Medulla oblongata (tissue), 1 donor: Measurements from ENCODE around the gene PLD4.

Experiments used
- DNase-seq: peaks from one replicate; pipeline ENCODE4 v3.0.0-alpha.2; 2015; ENCODE audit errors: extremely low spot score

Gene PLD4

DNA sequence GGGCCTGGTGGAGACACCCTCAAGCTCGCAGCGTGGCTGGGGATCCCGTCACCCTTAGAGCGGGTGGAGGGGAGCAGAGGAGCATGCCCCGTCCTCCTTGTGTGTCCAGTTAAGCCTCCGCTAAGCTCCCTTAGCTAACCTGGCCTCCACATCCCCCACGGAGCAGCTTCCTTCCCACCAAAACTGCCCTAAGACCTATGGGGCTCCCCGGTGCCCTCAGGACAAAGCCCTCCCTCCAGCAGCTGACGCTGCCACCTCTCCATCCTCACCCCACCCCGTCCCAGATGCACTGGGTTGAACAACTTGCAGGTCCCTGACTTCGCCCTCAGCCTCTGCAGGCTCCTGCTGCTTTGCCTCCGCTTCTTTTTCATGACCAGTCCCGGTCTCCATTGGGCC is 49.5 kb downstream of the PLD4 start:
- DNase-seq, result no peak

DNA sequence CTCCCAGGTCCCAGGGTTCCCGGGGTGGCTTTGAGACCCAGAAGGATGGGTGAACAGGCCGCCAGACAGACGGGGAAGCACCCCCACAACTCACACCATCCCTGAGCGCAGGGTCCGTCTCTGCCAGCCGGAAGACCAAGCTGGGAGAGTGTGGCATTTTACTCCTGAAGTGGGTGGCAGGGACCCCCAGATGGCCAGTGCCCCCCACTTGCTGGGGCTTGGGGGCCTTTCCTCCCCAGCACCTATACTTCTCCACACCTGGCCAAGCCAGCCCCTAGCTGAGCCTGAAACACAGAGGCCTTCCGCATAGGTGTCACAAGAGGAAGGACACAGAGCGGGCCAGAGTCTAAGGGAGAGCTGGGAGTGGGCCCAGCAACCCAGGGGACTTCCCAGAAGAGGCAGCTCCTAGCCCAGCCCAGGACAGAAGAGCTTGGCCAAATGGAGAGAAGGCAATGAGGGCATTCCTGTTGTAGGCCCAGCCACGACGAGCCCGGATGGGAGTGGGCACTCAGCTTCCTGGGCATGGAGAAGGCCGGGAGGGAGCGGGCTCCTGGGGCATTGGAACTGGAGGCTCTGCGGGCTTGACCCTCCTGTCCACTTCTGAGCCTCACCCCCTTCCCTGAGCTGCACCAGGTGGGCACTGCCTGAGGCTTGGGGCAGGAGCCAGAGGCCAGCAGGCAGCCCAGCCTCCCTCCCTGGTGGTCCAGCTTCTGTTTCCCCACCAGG is 50.1 kb downstream of the PLD4 start:
- no peak for DNase-seq

DNA sequence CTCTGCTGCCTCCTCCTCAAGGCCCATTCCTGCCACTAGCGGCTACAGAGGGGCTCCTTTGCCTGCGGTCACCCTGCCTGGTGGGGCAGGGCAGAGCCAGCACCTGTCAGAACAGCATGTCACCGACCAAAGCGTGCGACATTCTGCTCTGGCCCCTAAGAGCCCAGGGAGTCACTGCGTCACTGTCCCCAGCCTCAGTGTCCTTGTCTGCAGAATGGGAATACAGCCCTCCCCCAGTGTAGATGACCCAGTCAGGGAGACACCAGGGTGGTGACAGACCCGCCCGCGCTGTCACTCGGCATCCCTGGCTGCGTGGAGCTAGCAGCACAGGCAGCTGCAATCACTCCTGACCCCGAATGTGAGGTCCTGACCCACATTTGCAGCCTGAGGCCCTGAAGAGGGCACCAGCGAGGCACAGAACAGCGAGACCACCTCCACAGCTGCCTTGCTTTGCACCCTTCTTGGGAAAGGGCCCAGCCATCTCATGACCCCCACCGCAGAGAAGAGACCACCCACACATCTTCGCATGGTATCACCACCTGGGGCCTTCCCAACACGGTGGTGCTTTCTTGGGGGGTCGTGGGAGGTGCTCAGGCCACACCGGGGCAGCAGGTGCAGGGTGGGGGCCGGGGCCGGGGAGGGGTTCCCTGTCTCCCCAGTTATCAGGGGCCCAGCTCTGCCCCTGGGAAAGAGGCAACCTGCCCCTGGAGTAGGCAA is 51.0 kb downstream of the PLD4 start:
- DNase-seq, result no peak

DNA sequence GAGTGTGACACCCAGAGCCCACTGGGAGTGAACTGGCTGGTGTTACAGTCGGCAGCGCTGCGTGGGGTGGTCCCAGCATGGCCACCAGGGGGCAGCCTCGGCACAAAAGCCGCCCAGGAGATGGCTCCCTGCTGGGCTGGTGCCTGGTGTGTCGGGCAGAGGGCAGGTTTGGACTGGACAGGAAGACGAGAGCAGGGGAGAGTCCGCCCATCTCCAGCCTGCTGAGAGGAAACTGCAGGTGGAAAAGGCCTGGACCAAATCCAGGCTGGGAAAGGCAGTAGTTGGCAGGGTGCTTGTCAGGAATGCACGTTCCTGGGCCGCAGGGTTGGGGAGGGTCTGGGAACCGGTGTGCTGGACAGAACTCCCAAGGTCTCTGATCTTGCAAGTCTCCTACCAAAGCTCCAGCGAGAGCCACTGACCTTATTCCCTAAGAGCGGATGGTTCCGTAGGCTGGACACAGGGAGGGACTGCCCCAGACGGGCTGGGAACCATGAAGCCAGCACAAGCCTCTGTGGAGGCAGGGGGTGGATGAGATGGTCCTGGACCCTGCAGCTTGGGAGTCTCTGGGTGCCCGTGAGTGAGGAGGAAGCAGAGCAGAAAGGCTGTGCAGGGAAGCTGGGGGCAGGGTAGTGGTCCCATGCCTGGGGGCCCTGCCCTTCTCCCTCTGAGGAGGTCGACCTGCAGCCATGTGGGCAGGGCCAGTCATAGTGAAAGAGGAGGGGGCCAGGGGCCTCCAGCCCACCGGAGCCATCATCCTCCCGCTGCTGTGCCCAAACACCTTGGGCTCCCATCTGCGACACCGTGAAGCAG is 51.7 kb downstream of the PLD4 start:
- peak; percentile 69 for DNase-seq

DNA sequence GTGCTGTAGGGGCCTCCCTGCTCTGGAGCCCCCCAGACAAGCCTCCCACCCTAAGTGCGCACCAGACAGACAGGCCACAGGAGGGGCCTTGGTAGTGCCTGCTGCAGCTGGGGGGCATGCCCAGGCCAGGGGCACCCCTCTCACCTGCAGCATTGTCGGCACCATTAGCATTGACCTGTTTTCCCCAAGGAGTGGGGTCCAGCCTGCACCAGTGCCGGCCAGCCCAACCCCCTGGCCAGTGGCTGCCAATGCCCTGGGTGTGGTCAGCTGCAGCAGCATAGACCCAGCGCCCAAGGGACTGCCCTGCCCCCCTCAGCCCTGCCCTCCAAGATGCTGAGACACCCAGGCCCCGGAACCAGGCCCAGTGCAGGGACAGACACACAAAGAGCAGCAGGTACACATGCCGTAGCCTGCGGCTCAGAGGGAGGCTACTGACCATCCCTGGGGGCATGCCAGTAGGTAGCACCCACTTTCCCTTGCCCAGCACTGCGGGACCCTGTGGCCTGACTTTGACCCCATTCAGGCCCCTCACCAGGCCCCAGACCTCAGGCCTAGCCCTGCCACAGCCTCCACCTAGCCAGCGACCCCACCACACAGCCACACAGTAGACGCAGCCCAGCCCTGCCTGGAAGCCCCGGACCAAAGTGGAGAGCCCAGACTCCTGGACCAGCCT is 52.5 kb downstream of the PLD4 start:
- no peak for DNase-seq

DNA sequence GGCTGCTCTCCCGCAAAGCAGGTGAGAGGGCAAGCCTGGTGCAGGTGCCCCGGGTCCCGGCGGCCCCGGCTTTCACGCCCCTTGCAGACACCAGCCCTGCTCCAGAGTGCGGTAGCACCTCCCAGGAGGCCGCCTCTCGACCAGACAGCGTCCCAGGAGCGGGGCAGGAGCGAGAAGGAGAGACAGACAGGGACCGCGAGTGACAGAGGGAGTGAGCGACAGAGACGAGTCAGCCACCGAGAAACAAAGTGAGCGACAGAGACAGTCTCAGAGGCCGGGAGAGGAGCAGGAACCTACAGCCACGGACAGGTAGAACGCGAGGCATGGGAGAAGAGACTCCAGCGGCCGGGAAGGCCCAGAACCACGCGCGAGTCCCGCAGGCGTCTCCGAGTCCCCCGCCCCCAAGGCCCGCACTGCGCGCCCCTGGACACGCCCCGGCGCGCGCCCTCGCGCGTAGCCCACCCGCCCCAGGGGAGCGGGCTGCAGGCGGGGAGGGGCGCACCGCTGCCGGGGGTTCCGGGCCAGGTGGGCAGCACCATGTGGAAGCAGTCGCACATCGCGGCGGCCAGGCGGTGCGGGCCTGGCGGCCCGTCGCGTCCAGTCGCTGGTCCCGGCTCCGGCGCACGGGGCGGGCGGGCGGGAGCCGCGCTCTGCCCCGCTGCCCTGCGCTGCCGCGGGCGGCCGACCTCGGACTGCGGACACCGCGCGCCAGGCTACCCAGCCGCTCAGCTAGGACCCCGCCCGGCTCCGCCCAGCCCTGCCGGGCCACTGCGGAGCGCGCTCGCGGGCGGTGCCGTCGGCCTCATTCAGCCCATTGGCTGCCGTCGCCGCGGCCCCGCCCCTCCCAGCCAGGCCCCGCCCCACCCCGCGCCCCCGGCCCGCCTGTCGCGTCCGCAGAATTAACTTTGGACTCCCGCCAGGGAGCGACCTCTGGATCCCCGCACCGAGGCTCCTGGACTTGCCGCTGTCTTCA is 53.3 kb downstream of the PLD4 start, which contains the start of gene AHNAK2:
Gene AHNAK2, minus strand, starts transcription at position 694 of the 973 bp plus-strand sequence. Its CDS starts 137 bp downstream, at position 557.
- DNase-seq, result peak; percentile 37

DNA sequence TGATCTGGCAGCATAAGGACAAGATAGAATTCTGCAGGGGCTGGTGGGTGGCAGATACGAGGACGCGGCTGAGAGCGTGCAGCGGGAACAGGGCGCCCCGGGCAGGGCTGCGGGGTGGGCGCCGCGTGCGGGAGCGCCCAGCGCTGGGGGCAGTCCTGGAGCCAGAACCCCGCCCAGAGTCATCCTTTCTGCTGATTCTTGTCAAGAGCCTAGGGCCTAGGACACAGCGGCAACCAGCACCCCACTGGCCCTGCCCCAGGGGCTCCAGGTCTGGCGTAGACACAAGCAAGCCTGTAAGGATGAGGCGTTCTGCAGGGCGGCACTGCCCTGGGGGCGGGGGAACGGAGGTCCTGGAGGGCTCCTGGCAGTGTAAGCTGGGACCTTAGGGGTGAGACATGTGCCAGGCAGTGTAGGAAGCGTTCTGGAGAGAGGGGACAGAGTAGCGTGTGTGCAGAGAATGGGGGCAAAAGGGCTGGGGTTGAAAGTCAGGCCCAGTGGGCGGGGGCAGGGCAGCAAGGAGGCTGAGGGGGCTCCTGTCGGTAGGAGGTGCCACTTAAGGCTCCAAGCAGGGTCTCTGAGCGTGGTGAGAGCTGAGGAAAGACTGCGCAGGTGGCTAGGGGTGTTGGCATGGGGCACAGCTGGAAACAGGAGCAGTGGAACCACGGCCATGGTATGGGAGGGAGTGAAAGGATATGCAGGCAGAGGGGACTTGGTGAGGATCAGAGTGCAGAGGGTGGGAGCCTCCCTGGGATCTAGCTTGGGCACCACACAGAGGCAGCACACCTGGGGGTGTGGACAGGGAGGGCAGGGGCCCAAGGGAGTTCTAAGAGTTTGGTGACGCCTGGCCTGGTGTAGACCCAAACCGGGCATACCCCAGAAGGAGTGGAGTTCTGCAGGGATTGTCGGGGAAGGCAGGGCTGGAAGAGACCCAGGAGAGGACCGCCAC is 54.3 kb downstream of the PLD4 start:
- DNase-seq, result no peak

DNA sequence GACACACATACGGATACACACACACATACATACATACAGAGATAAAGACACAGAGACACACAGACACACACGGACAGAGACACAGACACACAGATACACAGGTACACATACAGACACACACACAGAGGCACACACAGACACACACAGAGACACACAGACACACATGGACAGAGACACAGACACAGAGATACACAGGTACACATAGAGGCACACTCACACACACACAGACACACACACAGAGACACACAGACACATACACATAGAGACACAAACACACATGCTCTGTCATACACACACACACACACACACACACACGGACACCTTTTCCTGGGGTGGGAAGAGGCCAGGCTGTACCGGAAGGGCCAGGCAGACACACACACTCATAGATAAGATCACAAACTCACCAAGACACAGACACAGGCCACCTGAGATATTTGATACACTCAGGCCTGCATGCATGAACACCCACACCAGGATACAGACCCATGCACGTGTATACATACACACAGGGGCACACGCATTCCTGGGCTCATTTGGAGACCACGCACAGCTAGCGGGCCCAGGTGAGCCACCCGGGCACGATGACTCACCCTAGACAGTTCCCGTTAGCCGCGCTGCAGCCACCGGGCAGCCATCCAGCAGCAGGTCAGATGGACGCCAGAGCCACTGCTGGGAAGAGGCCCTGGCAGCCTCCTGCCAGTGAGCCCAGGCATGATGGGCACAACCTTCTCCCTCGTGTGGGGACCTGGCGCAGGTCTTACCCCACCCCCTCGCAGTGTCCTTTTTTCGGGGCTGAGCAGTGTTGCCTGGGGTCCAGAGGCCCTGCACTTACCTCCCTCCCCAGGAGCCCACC is 55.3 kb downstream of the PLD4 start:
- no peak for DNase-seq

DNA sequence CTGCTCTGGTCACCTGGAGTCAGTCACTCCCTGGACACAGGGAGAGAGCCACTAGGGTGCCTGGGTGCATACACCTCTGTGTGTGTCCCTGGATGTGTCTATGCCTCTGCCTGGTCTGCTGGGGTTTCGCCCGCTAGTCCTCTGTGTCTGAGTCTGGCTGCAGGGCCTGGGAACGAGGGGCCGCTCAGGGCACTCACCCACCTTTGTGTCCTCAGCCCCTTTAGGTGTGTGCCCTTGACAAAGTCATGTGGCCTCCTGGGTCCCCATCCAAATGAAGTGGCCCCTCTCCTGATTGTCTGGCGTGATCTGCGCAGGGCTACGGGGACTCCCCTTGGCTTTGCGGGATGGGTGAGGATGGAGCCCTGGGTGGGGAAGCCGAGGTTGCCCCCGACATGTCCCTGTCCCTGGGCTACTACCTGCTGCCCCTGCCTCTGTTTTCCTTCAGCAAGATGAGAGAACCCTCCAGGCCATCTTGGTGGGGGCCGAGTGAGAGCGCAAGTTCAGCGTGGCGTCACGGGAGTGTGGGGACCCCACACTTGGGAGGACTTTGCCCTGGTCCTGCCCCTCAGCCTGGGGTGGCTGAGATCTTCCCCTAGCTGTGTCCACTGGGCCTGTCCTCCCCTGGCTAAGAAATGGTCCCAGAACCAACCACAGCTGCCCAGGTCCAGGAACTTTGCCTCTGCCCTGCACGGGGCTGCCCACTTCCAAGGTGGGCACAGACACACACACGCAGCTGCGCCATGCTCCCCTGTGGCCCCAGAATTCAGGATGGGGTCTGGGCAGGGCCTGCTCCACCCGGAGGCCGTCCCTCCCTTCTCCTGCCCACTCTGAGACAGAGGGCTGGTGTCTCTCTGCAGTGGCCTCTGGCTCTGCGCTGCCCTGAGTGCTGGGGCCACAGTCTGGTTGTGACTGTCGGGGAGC is 56.2 kb downstream of the PLD4 start:
- DNase-seq, result no peak

DNA sequence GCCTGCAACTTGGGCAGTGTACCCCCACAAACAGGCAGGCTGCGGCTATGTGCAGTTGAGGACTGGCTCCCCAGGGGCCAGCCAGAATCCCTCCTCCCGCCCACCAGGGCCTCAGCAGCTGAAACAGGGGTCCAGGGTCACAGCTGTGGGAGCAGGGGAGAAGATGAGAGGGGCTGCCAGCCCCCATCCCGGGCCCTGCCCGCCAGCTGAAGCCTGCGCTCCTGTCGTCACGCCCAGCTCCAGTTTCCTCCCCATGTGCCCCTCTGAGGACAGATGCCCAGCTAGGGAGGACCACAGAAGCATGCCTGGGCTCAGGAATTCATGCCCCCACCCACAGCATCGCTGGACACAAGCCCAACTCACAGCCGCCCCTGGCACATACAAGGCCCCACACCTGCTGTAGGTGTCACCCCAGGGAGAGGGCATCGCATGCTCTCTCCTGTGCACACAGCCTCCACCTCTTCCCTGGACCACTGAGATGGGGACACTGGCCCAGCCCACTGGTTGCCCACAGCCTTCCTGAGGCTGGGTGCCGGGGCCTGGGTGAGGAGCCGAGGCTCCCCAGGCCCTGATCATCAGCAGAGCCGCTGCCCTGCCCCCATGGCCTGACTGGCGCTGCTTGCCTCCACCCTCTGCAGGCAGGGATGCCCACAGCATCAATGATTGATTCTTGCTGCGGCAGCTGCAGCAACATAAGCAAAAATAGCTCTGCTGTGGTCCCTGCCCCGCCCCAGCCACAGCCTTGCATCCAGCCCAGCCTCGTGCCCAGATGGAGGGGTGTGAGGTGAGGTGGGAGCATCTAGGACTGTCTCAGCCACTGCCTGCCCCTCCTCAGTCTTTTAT is 57.2 kb downstream of the PLD4 start:
- DNase-seq, result no peak

DNA sequence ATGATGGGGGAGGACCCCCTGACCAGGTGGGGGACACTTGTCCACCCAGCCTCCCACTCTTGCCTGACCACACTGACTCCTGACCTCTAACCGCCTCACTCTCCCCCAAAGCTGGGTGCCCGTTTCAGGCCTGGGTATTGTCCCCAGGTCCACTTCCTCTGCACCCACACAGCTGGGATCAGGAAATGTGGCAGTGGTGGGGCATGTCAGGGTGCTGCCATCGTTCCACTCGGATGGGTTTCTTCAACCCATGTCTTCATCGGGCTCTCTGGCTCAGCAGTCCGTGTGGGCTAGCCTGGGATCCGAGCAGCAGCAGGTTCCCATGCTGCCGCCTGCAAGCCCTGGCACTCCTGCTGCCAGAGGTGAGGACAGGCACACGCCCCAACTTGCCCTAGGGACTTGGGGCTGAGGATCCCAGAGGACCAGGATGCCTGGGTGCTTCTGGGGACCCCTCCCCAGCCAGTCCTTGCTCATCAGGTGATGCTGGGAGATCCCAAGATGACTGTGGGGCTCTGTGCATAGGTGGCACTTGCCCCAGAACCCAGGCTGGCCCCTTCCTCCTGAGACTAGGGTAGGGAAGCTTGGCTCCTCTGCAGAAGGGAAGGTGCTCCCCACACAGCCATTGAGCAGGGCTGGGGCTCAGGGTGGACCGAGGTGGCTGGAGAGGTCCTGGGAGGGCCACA is 58.0 kb downstream of the PLD4 start:
- no peak for DNase-seq
